NB4 (cell line): ENCODE results near the gene ACOXL.

Experiments
- CTCF ChIP-seq: IDR thresholded peaks from one replicate; pipeline ENCODE4 v1.5.1; 2012; ENCODE audit warnings: low read depth, low read length
- MAX ChIP-seq: IDR thresholded peaks from 2 replicates; pipeline ENCODE4 v1.6.1; 2011; ENCODE audit warnings: low read depth, low read length
- MYC ChIP-seq: IDR thresholded peaks from 2 replicates; pipeline ENCODE4 v1.6.1; 2011; ENCODE audit warnings: low read depth, low read length

DNA sequence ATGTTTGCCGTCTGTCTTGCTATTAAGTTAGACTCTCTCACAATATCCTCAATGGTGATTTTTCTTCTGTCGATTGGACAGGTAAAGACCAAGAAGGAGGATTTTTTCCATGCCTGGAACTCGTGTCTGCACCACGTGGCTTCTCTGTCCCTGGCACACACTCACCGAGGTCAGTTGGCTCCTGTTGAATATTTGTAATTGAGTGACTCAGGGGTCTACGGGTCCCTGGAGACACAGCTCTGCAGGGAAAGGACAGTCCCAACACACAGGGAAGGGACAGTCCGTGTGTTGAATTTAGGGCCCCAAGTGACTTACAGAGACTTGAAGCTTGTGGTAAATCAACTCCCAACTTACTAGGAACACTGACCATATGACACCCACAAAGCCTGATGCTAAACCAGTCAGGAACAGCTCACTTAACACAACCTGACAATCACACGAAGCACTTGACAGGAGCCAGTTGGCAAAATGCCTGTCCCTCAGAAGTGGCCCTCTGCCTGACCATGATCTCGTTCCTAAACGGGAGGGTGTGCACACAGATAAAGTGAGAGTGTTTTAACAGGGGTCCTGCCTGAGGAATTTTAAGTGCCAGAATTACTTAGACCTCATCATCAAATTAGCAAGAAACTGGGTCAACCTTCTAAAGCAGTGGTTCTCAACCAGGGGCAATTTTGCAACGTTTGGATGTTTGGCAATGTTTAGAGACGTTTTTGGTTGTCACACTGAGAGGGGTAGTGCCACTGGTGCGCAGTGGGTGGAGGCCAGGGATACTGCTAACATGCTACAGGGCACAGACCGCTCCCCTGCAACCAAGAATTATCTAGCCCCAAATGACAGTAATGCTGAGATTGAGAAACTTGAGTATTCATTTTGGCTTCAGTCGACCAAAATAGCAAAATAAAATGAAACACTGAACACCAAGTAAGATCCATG is 299.4 kb downstream of the ACOXL start:
- no peak for TF ChIP-seq CTCF
- TF ChIP-seq MAX: no peak
- TF ChIP-seq MYC: no peak
